ENCODE measurements around the gene SSH3.

GRCh38 chr11:67280341-67280787 is 23.0 kb upstream of the SSH3 start:
- TF ChIP-seq CTCF (IDR thresholded peaks at IDR 0.05), result no peak
- TF ChIP-seq POLR2A (IDR thresholded peaks at IDR 0.05), result no peak
